ENCODE measurements around the gene ARL8B. TPM values are rescaled to one million over a fixed set of nuclear protein-coding genes. Genes with fewer than 3 reads are reported as not detected.
A peak's percentile ranks its signal among the peaks of the same experiment; 100 is the strongest.

ARL8B gene
- total RNA-seq, 1 experiment from 2014 or later = 54.0 TPM

- BruUV-seq (replicated peaks) = no TSS peak
- Histone ChIP-seq H3K36me3 (ENCODE audit: insufficient read depth, low read length, poor library complexity, severe bottlenecking) (no peaks in the 10 kb centered on the region), H3K4me3 (ENCODE audit: low read depth, low read length, poor library complexity, severe bottlenecking) (no peak overlapping the region), H3K27me3 (replicated peaks; ENCODE audit: insufficient read depth, low read depth, low read length, poor library complexity) (no peaks in the 10 kb centered on the region), H3K4me1 (ENCODE audit: insufficient read depth, low read length, poor library complexity, severe bottlenecking) (peaks cover 23% of the 10 kb centered on the region), H3K9me3 (ENCODE audit: low read depth, low read length, poor library complexity, severe bottlenecking) (no peaks in the 10 kb centered on the region), H3K27ac (ENCODE audit: low read depth, low read length, poor library complexity, severe bottlenecking) (no peak overlapping the region)
- ChIA-PET CTCF (no interaction called here), POLR2A (ENCODE audit: low non-redundant PET) (no interaction called here)
- intact Hi-C loops (cut with micrococcal nuclease; ENCODE audit: unreplicated experiment) = no loop called here
- TF ChIP-seq EZH2 (IDR thresholded peaks at IDR 0.05; ENCODE audit: borderline replicate concordance, low read depth, low read length, poor library complexity, severe bottlenecking) = no peak
- no peak for TF ChIP-seq CTCF (conservative IDR thresholded peaks at IDR 0.05; ENCODE audit: low read depth, low read length)
- DNase-seq (ENCODE audit: low spot score) = no peak
Measured at GRCh38 chr3:5162102-5162501, 40.0 kb downstream of the ARL8B start.

GRCh38 chr3:5165698-5166097 lies 43.6 kb downstream of the ARL8B start:
- TF ChIP-seq CTCF (conservative IDR thresholded peaks at IDR 0.05; ENCODE audit: low read depth, low read length) (no peak), EZH2 (IDR thresholded peaks at IDR 0.05; ENCODE audit: borderline replicate concordance, low read depth, low read length, poor library complexity, severe bottlenecking) (no peak)
- POLR2A ChIA-PET (ENCODE audit: low non-redundant PET) = no interaction called here
- H3K36me3 ChIP-seq (ENCODE audit: insufficient read depth, low read length, poor library complexity, severe bottlenecking) = no peaks in the 10 kb centered on the region
- no peak overlapping the region for H3K4me3 ChIP-seq (ENCODE audit: low read depth, low read length, poor library complexity, severe bottlenecking)
- BruUV-seq (replicated peaks) = no TSS peak
- H3K4me1 ChIP-seq (ENCODE audit: insufficient read depth, low read length, poor library complexity, severe bottlenecking) = peaks cover 12% of the 10 kb centered on the region
- H3K9me3 ChIP-seq (ENCODE audit: low read depth, low read length, poor library complexity, severe bottlenecking) = no peaks in the 10 kb centered on the region
- CTCF ChIA-PET = no interaction called here
- H3K27ac ChIP-seq (ENCODE audit: low read depth, low read length, poor library complexity, severe bottlenecking) = no peak overlapping the region
- DNase-seq (ENCODE audit: low spot score) = peak; percentile 17
- intact Hi-C loops (cut with micrococcal nuclease; ENCODE audit: unreplicated experiment) = no loop called here
- H3K27me3 ChIP-seq (replicated peaks; ENCODE audit: insufficient read depth, low read depth, low read length, poor library complexity) = no peaks in the 10 kb centered on the region

GRCh38 chr3:5166846-5167245 lies 44.8 kb downstream of the ARL8B start:
- no TSS peak for BruUV-seq (replicated peaks)
- Histone ChIP-seq H3K4me3 (ENCODE audit: low read depth, low read length, poor library complexity, severe bottlenecking) (no peak overlapping the region), H3K27ac (ENCODE audit: low read depth, low read length, poor library complexity, severe bottlenecking) (no peak overlapping the region), H3K36me3 (ENCODE audit: insufficient read depth, low read length, poor library complexity, severe bottlenecking) (no peaks in the 10 kb centered on the region), H3K9me3 (ENCODE audit: low read depth, low read length, poor library complexity, severe bottlenecking) (no peaks in the 10 kb centered on the region), H3K4me1 (ENCODE audit: insufficient read depth, low read length, poor library complexity, severe bottlenecking) (peaks cover 10% of the 10 kb centered on the region), H3K27me3 (replicated peaks; ENCODE audit: insufficient read depth, low read depth, low read length, poor library complexity) (no peaks in the 10 kb centered on the region)
- no peak for TF ChIP-seq CTCF (conservative IDR thresholded peaks at IDR 0.05; ENCODE audit: low read depth, low read length)
- TF ChIP-seq EZH2 (IDR thresholded peaks at IDR 0.05; ENCODE audit: borderline replicate concordance, low read depth, low read length, poor library complexity, severe bottlenecking) = no peak
- ChIA-PET POLR2A (ENCODE audit: low non-redundant PET) (no interaction called here), CTCF (no interaction called here)
- no peak for DNase-seq (ENCODE audit: low spot score)
- intact Hi-C loops (cut with micrococcal nuclease; ENCODE audit: unreplicated experiment) = no loop called here
